Measurements from ENCODE around the gene C11orf87. TPM values are rescaled to one million over a fixed set of nuclear protein-coding genes. Genes with fewer than 3 reads are reported as not detected.

C11orf87 gene
- total and polyA plus RNA-seq, 2 donors (not counting 1 experiment from before 2014, with no cell fraction given) = not detected

DNA sequence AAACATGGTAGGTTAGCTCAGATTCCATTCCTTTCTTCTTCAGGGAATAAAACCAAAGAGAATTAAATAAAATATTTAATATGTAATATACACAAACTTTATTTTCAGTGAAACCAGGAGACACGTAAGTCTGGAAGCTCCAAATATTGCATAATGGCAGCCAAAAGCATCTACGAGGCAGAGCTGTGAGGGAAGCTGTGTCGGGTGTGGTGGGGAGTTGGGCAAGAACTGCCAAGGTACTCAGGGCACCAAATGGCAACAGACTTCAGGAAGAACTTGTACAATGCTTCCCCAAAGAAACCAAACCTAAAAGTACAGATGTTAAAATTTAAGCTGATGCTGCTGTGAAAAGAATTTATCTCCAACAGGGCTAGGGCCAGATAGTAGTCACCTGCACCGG is 47.5 kb upstream of the C11orf87 start:
- no peaks in the 10 kb centered on the region for H4K20me1 ChIP-seq (ENCODE audit: control insufficient read depth, insufficient read depth, low read length, poor library complexity, severe bottlenecking)
- Mint-ChIP-seq H3K27me3 (no peaks in the 10 kb centered on the region), H3K9me3 (ENCODE audit: insufficient read depth) (peaks cover 3% of the 10 kb centered on the region), H3K4me3 (no peak overlapping the region), H3K4me1 (no peaks in the 10 kb centered on the region), H3K27ac (no peak overlapping the region)
- H3K9ac ChIP-seq (ENCODE audit: low read length) = no peak overlapping the region
- no peak for DNase-seq
- CTCF ChIA-PET = no interaction called here
- intact Hi-C loops (cut with micrococcal nuclease) = no loop called here
- H2AFZ ChIP-seq (ENCODE audit: insufficient read depth, low read depth, low read length, poor library complexity, severe bottlenecking) = no peak overlapping the region
- no peak overlapping the region for H3K27ac ChIP-seq (ENCODE audit: low read length in 2 of 2)
- no peaks in the 10 kb centered on the region for H3K4me1 ChIP-seq (ENCODE audit: control insufficient read depth in 2 of 2, insufficient read depth in 2 of 2, low read length in 2 of 2)
- H3K4me2 ChIP-seq (replicated peaks; ENCODE audit: low read depth, low read length, poor library complexity, severe bottlenecking) = no peak overlapping the region
- no peak for ATAC-seq (ENCODE audit: low read depth)
- no peak overlapping the region for H3K4me3 ChIP-seq (ENCODE audit: control extremely low read depth in 1 of 5, extremely low read depth in 1 of 5, insufficient read depth in 1 of 5, low read depth in 2 of 5, low read length in 4 of 5)
- H3K36me3 ChIP-seq (replicated peaks in 1 of 2; ENCODE audit: control extremely low read depth in 1 of 2, control insufficient read depth in 1 of 2, extremely low read depth in 1 of 2, insufficient read depth in 2 of 2, low read length in 1 of 2) = no peaks in the 10 kb centered on the region
- H3K79me2 ChIP-seq (ENCODE audit: control insufficient read depth, insufficient read depth, low read length) = no peaks in the 10 kb centered on the region
- POLR2A ChIA-PET = no interaction called here
- no peaks in the 10 kb centered on the region for H3K9me3 ChIP-seq (ENCODE audit: control extremely low read depth in 1 of 3, control insufficient read depth in 2 of 3, insufficient read depth in 1 of 3, low read length in 2 of 3)
- no peaks in the 10 kb centered on the region for H3K27me3 ChIP-seq (replicated peaks in 1 of 4; ENCODE audit: control extremely low read depth in 1 of 4, control insufficient read depth in 3 of 4, insufficient read depth in 4 of 4, low read length in 3 of 4)
- WGBS (ENCODE audit: insufficient coverage) = 83% methylated on average over 1 of the region's 4 CpGs
- TF ChIP-seq EZH2 (IDR thresholded peaks at IDR 0.05; ENCODE audit: borderline replicate concordance, insufficient read depth, low read depth, low read length, poor library complexity, severe bottlenecking) = no peak
- TF ChIP-seq, protein P1, sequence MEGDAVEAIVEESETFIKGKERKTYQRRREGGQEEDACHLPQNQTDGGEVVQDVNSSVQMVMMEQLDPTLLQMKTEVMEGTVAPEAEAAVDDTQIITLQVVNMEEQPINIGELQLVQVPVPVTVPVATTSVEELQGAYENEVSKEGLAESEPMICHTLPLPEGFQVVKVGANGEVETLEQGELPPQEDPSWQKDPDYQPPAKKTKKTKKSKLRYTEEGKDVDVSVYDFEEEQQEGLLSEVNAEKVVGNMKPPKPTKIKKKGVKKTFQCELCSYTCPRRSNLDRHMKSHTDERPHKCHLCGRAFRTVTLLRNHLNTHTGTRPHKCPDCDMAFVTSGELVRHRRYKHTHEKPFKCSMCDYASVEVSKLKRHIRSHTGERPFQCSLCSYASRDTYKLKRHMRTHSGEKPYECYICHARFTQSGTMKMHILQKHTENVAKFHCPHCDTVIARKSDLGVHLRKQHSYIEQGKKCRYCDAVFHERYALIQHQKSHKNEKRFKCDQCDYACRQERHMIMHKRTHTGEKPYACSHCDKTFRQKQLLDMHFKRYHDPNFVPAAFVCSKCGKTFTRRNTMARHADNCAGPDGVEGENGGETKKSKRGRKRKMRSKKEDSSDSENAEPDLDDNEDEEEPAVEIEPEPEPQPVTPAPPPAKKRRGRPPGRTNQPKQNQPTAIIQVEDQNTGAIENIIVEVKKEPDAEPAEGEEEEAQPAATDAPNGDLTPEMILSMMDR (IDR thresholded peaks at IDR 0.05) = no peak

DNA sequence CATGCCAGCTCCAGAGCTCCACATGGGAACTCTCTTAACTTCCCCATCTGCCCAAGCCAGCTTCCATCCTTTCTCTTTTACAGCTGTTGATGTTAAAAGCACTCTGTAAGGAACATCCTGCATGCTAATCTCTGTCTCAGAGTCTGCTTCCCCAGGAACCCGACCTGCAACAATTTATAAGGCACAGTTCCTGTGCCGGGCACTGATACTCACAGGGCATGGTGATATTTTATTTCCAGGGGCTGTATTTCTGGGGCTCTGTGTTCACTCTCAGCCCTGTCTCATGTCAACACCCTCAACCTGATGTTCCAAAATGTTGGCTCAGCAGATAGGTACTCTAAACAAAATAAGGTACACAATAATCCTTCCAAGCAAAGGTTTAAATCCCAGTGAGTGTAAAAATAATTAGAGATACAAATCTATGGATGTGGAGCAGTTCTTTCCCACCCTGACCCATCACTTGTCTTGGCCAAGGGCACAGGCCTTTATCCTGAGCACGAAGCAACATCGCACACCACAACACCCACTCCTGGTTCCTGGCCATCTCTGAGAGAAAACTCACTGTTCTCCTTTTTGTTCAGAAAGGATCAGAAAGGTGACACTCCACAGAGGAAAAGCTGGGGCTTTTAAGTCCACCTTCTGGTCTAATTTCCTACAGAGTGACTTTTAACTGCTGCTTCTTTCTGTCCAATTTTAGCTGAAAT is 44.8 kb upstream of the C11orf87 start:
- H3K9ac ChIP-seq (ENCODE audit: low read length) = no peak overlapping the region
- no peaks in the 10 kb centered on the region for H3K36me3 ChIP-seq (replicated peaks in 1 of 2; ENCODE audit: control extremely low read depth in 1 of 2, control insufficient read depth in 1 of 2, extremely low read depth in 1 of 2, insufficient read depth in 2 of 2, low read length in 1 of 2)
- H3K4me3 ChIP-seq (ENCODE audit: control extremely low read depth in 1 of 5, extremely low read depth in 1 of 5, insufficient read depth in 1 of 5, low read depth in 2 of 5, low read length in 4 of 5) = no peak overlapping the region
- Mint-ChIP-seq H3K27ac (no peak overlapping the region), H3K9me3 (ENCODE audit: insufficient read depth) (no peaks in the 10 kb centered on the region), H3K4me1 (no peaks in the 10 kb centered on the region), H3K4me3 (no peak overlapping the region), H3K27me3 (no peaks in the 10 kb centered on the region)
- intact Hi-C loops (cut with micrococcal nuclease) = no loop called here
- no peaks in the 10 kb centered on the region for H3K4me1 ChIP-seq (ENCODE audit: control insufficient read depth in 2 of 2, insufficient read depth in 2 of 2, low read length in 2 of 2)
- no peak for DNase-seq
- TF ChIP-seq, protein P1 (IDR thresholded peaks at IDR 0.05) = no peak
- no peak for TF ChIP-seq EZH2 (IDR thresholded peaks at IDR 0.05; ENCODE audit: borderline replicate concordance, insufficient read depth, low read depth, low read length, poor library complexity, severe bottlenecking)
- no peaks in the 10 kb centered on the region for H4K20me1 ChIP-seq (ENCODE audit: control insufficient read depth, insufficient read depth, low read length, poor library complexity, severe bottlenecking)
- 100% methylated on average over 2 of the region's 4 CpGs for WGBS (ENCODE audit: insufficient coverage)
- CTCF ChIA-PET = no interaction called here
- no peak overlapping the region for H3K4me2 ChIP-seq (replicated peaks; ENCODE audit: low read depth, low read length, poor library complexity, severe bottlenecking)
- no peak overlapping the region for H2AFZ ChIP-seq (ENCODE audit: insufficient read depth, low read depth, low read length, poor library complexity, severe bottlenecking)
- no peaks in the 10 kb centered on the region for H3K27me3 ChIP-seq (replicated peaks in 1 of 4; ENCODE audit: control extremely low read depth in 1 of 4, control insufficient read depth in 3 of 4, insufficient read depth in 4 of 4, low read length in 3 of 4)
- no peaks in the 10 kb centered on the region for H3K9me3 ChIP-seq (ENCODE audit: control extremely low read depth in 1 of 3, control insufficient read depth in 2 of 3, insufficient read depth in 1 of 3, low read length in 2 of 3)
- no peaks in the 10 kb centered on the region for H3K79me2 ChIP-seq (ENCODE audit: control insufficient read depth, insufficient read depth, low read length)
- no peak for ATAC-seq (ENCODE audit: low read depth)
- POLR2A ChIA-PET = no interaction called here
- no peak overlapping the region for H3K27ac ChIP-seq (ENCODE audit: low read length in 2 of 2)
